Thyroid gland (tissue), 4 donors: ENCODE data around the gene BDH2.

Experiments used
- POLR2A ChIP-seq, 2 donors: fragments of 450-650 bp; IDR thresholded peaks; one replicate each; pipeline ENCODE4 v1.6.1; 2017; ENCODE audit warnings: antibody characterized with exemption in 2 of 2, mild to moderate bottlenecking in 2 of 2, moderate library complexity in 1 of 2
- TF ChIP-seq, protein P1 (sequence below), 6 experiments: fragments of 200-600 bp in 3 of 6; fragments of 450-650 bp in 3 of 6; sonication (generic) in 3 of 6; IDR thresholded peaks; one replicate each; pipeline ENCODE4 v1.5.1; 2016 to 2019; ENCODE audit warnings: antibody characterized with exemption in 6 of 6, mild to moderate bottlenecking in 2 of 6, inconsistent platforms in 1 of 6, moderate library complexity in 1 of 6

DNA sequence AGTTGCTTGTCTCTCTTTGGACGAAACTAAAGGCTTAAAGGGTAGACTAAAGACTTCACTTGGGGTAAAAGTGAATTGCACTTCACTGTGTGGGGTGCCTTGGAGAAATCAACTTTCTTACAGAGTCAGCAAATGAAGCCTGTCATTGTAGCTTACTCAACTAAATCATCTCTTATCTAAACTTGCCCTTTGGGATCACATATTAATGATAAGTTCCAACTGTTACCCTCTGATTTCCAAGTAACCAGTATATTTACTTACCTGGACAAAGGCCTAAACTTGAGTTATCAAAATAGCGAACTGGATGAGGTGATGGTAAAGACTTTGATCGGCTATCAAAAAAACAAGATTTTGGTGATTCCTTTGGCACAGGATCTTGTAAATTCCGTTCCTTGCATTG is 8.9 kb upstream of the BDH2 start:
- TF ChIP-seq, protein P1, sequence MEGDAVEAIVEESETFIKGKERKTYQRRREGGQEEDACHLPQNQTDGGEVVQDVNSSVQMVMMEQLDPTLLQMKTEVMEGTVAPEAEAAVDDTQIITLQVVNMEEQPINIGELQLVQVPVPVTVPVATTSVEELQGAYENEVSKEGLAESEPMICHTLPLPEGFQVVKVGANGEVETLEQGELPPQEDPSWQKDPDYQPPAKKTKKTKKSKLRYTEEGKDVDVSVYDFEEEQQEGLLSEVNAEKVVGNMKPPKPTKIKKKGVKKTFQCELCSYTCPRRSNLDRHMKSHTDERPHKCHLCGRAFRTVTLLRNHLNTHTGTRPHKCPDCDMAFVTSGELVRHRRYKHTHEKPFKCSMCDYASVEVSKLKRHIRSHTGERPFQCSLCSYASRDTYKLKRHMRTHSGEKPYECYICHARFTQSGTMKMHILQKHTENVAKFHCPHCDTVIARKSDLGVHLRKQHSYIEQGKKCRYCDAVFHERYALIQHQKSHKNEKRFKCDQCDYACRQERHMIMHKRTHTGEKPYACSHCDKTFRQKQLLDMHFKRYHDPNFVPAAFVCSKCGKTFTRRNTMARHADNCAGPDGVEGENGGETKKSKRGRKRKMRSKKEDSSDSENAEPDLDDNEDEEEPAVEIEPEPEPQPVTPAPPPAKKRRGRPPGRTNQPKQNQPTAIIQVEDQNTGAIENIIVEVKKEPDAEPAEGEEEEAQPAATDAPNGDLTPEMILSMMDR (IDR thresholded peaks at IDR 0.05) = no peak
- TF ChIP-seq POLR2A (IDR thresholded peaks at IDR 0.05) = no peak
